Measurements from ENCODE around the gene KCNG4. TPM values are rescaled to one million over a fixed set of nuclear protein-coding genes. Genes with fewer than 3 reads are reported as not detected.

Gene KCNG4
- total and polyA plus RNA-seq, 2 of the 8 experiments (the other 6 are each of a cell fraction or from before 2014, with no cell fraction given): not detected

- CTCF ChIA-PET (ENCODE audit: partially characterized antibody): interaction anchor here (0.6 to 6.9 kb wide), 7 partner anchors 9 to 300 kb away, joined by 3 to 54 read pairs (median 6); no protein-coding TSS in a partner anchor
- Histone ChIP-seq H3K4ac (replicated peaks; ENCODE audit: insufficient read length, low read depth, low read length) (no peak overlapping the region), H2AFZ (ENCODE audit: low read length) (no peak overlapping the region), H4K8ac (ENCODE audit: extremely low read depth, insufficient read depth, low read length) (no peak overlapping the region), H4K5ac (ENCODE audit: insufficient read length, low read depth, low read length) (no peak overlapping the region), H3K56ac (replicated peaks; ENCODE audit: insufficient read length, low read depth, low read length) (no peak overlapping the region), H4K20me1 (replicated peaks in 1 of 2; ENCODE audit: control insufficient read depth in 1 of 2, insufficient read depth in 2 of 2, low read length in 2 of 2) (peaks cover 9 to 14% of the 10 kb centered on the region in 2 experiments), H3K27me3 (replicated peaks in 1 of 4; ENCODE audit: control insufficient read depth in 3 of 4, extremely low read depth in 1 of 4, insufficient read depth in 3 of 4, low read length in 3 of 4) (no peaks in the 10 kb centered on the region), H3K79me1 (ENCODE audit: low read depth, low read length) (peaks cover 12% of the 10 kb centered on the region), H2AK5ac (ENCODE audit: low read depth, low read length) (no peak overlapping the region), H4K91ac (replicated peaks; ENCODE audit: insufficient read length, low read length) (no peak overlapping the region), H3K23ac (ENCODE audit: insufficient read length) (no peak overlapping the region), H3K36me3 (ENCODE audit: control insufficient read depth in 2 of 4, insufficient read depth in 4 of 4, low read length in 3 of 4) (peaks cover 6 to 48% (median 28%) of the 10 kb centered on the region in 4 experiments), H3K79me2 (ENCODE audit: control insufficient read depth in 1 of 2, insufficient read depth in 2 of 2, low read length in 2 of 2) (peaks cover 0 to 29% of the 10 kb centered on the region in 2 experiments; a peak in 2 of 4 replicates), H3K4me3 (ENCODE audit: extremely low read depth in 1 of 4, insufficient read depth in 2 of 4, low read depth in 3 of 4, low read length in 4 of 4) (no peak overlapping the region), H2BK12ac (ENCODE audit: low read depth, low read length) (no peak overlapping the region), H2BK120ac (replicated peaks; ENCODE audit: low read depth, low read length) (no peak overlapping the region), H3K4me2 (ENCODE audit: insufficient read depth in 1 of 2, low read depth in 2 of 2, low read length in 2 of 2) (no peak overlapping the region), H3K27ac (ENCODE audit: low read depth, low read length) (no peak overlapping the region), H3K9me3 (ENCODE audit: insufficient read depth in 2 of 2, low read depth in 1 of 2, low read length in 1 of 2) (no peaks in the 10 kb centered on the region), H2BK15ac (ENCODE audit: low read length) (no peak overlapping the region), H3K9ac (replicated peaks in 1 of 4; ENCODE audit: extremely low read depth in 1 of 4, low read depth in 3 of 4, low read length in 3 of 4) (no peak overlapping the region), H2BK20ac (ENCODE audit: low read length) (no peak overlapping the region), H2BK5ac (ENCODE audit: low read depth, low read length) (no peak overlapping the region), H3K18ac (ENCODE audit: extremely low read depth, low read length) (no peak overlapping the region), H3K4me1 (replicated peaks in 1 of 4; ENCODE audit: control insufficient read depth in 3 of 4, insufficient read depth in 4 of 4, low read length in 3 of 4) (peaks cover 0 to 2% (median 0%) of the 10 kb centered on the region in 4 experiments; a peak in 2 of 7 replicates), H3K14ac (ENCODE audit: insufficient read length) (no peak overlapping the region), H3K23me2 (ENCODE audit: low read depth, low read length) (peaks cover 4% of the 10 kb centered on the region; the same call in 1 of the 2 replicates)
- WGBS, 2 experiments (ENCODE audit: extremely low coverage in 1 of 2, insufficient coverage in 1 of 2, insufficient read length in 1 of 2, insufficient replicate concordance in 2 of 2, low coverage in 1 of 2, low lambda C conversion rate in 2 of 2, missing lambda C conversion rate in 1 of 2): 91% methylated on average over 5 of the region's 5 CpGs; no CpG with 5 or more reads in 1 of the 2 experiments
- no peak for FAIRE-seq
- no peak for DNase-seq (ENCODE audit: low read depth in 1 of 2, low spot score in 2 of 2)
- POLR2A ChIA-PET (ENCODE audit: partially characterized antibody): no interaction called here
Measured at GRCh38 chr16:84183572-84183875, 56.3 kb downstream of the KCNG4 start.

Measured in H1 (cell line).